ENCODE data around the gene MPPE1. TPM values are rescaled to one million over a fixed set of nuclear protein-coding genes. Genes with fewer than 3 reads are reported as not detected.

The MPPE1 gene
- total RNA-seq, 2 experiments from 2014 or later = 21.7 to 22.4 TPM

DNA sequence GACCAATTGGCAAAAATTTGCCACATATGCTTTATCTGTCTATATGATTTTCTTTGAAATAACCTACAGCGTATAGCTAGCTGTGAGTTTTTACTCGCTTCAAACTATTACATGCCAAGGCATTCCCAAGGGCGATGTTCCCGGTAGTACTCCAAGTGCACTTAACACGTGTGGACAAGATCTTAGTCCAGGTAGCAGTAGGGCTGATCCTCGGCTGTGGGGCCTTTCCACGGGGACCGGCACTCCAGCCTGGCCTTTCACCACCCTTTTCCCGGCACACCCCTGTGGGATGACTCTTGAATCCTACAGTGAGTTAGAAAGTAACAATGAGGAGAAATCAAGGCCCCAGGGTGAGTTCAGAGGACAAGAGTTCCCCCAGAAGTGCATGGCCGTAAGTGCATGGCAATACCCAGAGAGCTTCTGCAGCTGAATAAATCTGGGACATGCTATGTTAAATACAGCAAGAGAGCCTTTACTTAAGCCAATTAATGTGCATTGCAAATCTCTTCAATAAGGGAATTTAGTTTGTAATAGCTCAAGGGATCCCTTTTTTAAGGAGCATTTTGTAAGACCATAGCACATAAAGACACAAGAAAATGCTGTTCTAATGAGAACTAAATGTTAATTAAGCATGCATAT, 30.5 kb downstream of the MPPE1 start:
- ChIA-PET POLR2A (no interaction called here), CTCF (interaction anchor here (0.9 to 1.8 kb wide), 2 partner anchors 118 to 145 kb away, joined by 3 to 4 read pairs; no protein-coding TSS in a partner anchor)
- intact Hi-C loops (cut with micrococcal nuclease) = loop anchor here (10.0 kb wide), 1 partner anchor 143 kb away; no protein-coding TSS in a partner anchor
- Mint-ChIP-seq H3K36me3 (ENCODE audit: low read depth) (peaks cover under 1% of the 10 kb centered on the region), H3K27me3 (no peaks in the 10 kb centered on the region), H3K4me3 (no peak overlapping the region), H3K9me3 (no peaks in the 10 kb centered on the region), H3K27ac (no peak overlapping the region), H3K4me1 (ENCODE audit: low read depth) (no peaks in the 10 kb centered on the region)
- DNase-seq (no peak), ATAC-seq (no peak)
- TF ChIP-seq, protein P1, sequence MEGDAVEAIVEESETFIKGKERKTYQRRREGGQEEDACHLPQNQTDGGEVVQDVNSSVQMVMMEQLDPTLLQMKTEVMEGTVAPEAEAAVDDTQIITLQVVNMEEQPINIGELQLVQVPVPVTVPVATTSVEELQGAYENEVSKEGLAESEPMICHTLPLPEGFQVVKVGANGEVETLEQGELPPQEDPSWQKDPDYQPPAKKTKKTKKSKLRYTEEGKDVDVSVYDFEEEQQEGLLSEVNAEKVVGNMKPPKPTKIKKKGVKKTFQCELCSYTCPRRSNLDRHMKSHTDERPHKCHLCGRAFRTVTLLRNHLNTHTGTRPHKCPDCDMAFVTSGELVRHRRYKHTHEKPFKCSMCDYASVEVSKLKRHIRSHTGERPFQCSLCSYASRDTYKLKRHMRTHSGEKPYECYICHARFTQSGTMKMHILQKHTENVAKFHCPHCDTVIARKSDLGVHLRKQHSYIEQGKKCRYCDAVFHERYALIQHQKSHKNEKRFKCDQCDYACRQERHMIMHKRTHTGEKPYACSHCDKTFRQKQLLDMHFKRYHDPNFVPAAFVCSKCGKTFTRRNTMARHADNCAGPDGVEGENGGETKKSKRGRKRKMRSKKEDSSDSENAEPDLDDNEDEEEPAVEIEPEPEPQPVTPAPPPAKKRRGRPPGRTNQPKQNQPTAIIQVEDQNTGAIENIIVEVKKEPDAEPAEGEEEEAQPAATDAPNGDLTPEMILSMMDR (IDR thresholded peaks at IDR 0.05) = no peak

DNA sequence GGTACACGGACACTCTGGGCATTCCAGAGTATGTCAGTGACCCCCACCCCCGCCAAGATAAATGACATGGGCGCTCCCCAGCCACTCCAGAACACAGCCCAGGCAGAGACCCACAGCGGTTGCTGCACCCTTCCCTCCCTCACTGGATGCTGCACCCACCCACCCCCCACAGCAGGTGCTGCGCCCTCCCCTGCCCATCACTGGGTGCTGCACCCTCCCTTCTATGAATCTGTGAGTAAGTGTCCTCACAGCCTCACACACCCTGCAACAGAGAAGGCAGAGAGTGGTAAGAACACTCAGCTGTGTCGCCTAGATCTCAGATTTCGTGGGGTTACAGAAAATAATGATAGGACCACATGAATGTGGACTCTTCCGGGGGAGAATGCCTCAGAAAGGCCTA, 33.4 kb downstream of the MPPE1 start:
- intact Hi-C loops (cut with micrococcal nuclease) = loop anchor here (10.0 kb wide), 1 partner anchor 140 kb away; no protein-coding TSS in a partner anchor
- ChIA-PET CTCF (no interaction called here), POLR2A (no interaction called here)
- peaks cover 1% of the 10 kb centered on the region for H3K27me3 Mint-ChIP-seq
- H3K4me3 Mint-ChIP-seq = no peak overlapping the region
- H3K27ac Mint-ChIP-seq = no peak overlapping the region
- no peaks in the 10 kb centered on the region for H3K36me3 Mint-ChIP-seq (ENCODE audit: low read depth)
- ATAC-seq = no peak
- no peaks in the 10 kb centered on the region for H3K4me1 Mint-ChIP-seq (ENCODE audit: low read depth)
- TF ChIP-seq, protein P1 (IDR thresholded peaks at IDR 0.05) = no peak
- no peak for DNase-seq
- H3K9me3 Mint-ChIP-seq = no peaks in the 10 kb centered on the region

DNA sequence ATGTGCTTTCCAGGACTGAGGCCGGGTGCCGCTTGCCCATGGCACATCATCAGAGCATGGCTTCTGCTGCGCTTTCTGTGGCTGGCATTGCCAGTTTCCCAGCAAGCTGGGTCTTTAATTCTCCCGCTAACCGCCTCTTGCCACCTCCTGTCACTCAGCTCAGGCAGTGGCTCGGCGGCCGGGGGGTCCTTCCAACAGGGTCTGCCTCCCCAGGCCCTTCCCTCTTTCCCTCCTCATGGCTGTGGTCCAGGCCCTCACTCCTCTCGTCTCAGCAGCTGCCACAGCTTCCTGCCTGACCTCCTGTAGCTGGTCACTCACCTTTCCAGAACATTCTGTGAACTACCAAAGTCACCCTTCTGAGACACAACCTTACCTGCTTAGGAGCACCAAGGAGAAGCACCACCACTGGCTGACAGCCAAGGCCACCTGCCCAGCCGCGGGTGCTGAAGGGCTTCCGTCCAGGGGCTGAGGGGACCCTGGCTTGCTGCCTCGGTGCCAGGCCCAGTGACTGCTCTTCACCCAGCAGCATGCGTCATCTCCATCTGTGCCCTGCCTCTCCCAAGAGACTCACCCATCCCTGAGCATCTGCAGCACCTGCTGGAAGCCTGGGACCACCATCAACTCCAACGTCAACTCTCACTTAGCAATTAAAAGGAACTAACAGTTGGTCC, 34.3 kb downstream of the MPPE1 start:
- Mint-ChIP-seq H3K36me3 (ENCODE audit: low read depth) (no peaks in the 10 kb centered on the region), H3K9me3 (no peaks in the 10 kb centered on the region), H3K4me3 (no peak overlapping the region), H3K27me3 (peaks cover 2% of the 10 kb centered on the region), H3K4me1 (ENCODE audit: low read depth) (no peaks in the 10 kb centered on the region), H3K27ac (no peak overlapping the region)
- CTCF ChIA-PET = no interaction called here
- DNase-seq (no peak), ATAC-seq (no peak)
- TF ChIP-seq, protein P1 (IDR thresholded peaks at IDR 0.05) = no peak
- intact Hi-C loops (cut with micrococcal nuclease) = loop anchor here (10.0 kb wide), 1 partner anchor 139 kb away; no protein-coding TSS in a partner anchor
- POLR2A ChIA-PET = no interaction called here

DNA sequence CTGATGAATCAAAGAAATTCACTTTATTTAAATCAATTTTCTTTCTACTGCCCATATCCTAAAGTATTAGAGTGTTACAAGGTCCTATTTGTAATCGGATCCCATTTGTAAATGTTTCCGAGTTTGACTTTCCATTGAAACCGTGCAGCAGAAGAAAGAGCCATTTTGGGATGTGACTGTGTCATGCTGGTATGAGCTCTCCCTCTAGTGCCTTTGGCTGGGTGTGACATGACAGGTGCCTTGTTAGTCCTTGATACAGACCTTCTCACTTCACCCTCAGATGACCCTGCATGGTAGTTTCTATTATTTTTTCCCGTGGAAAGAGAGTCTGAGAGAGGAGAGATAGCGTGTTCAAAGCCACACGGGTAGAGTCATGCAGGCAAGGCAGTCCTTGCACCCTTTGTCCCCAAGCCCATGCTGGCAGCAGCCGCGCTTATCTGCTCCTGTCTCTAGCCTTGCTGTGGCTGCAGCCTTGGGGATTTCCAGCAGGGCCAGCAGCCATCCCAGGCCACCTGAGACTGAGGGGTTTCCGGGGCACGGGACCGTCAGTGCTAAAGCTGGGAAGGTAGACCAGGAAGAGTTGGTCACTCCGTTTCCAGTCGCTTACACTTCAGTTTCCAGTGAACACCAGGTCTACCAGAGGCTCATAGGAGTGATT, 35.5 kb downstream of the MPPE1 start:
- TF ChIP-seq, protein P1 (IDR thresholded peaks at IDR 0.05) = peak; percentile 30

More for the DNA sequence above, 35.5 kb downstream of the MPPE1 start:
- H3K36me3 Mint-ChIP-seq (ENCODE audit: low read depth) = no peaks in the 10 kb centered on the region
- no peak overlapping the region for H3K4me3 Mint-ChIP-seq
- H3K9me3 Mint-ChIP-seq = no peaks in the 10 kb centered on the region
- peaks cover 4% of the 10 kb centered on the region for H3K27me3 Mint-ChIP-seq
- DNase-seq (peak; percentile 28), ATAC-seq (peak; percentile 45)
- no peak overlapping the region for H3K27ac Mint-ChIP-seq
- CTCF ChIA-PET = no interaction called here
- no peaks in the 10 kb centered on the region for H3K4me1 Mint-ChIP-seq (ENCODE audit: low read depth)
- intact Hi-C loops (cut with micrococcal nuclease) = loop anchor here (10.0 kb wide), 1 partner anchor 138 kb away; no protein-coding TSS in a partner anchor
- POLR2A ChIA-PET = no interaction called here

Measured in activated CD8-positive, alpha-beta T cell treated with anti-CD3 and anti-CD28 coated beads for 36 hours (primary cell).